ENCODE data around the gene COG4. TPM values are rescaled to one million over a fixed set of nuclear protein-coding genes. Genes with fewer than 3 reads are reported as not detected.

COG4 gene
- total RNA-seq, 2 donors from 2014 or later: 44.2 to 46.7 TPM

DNA sequence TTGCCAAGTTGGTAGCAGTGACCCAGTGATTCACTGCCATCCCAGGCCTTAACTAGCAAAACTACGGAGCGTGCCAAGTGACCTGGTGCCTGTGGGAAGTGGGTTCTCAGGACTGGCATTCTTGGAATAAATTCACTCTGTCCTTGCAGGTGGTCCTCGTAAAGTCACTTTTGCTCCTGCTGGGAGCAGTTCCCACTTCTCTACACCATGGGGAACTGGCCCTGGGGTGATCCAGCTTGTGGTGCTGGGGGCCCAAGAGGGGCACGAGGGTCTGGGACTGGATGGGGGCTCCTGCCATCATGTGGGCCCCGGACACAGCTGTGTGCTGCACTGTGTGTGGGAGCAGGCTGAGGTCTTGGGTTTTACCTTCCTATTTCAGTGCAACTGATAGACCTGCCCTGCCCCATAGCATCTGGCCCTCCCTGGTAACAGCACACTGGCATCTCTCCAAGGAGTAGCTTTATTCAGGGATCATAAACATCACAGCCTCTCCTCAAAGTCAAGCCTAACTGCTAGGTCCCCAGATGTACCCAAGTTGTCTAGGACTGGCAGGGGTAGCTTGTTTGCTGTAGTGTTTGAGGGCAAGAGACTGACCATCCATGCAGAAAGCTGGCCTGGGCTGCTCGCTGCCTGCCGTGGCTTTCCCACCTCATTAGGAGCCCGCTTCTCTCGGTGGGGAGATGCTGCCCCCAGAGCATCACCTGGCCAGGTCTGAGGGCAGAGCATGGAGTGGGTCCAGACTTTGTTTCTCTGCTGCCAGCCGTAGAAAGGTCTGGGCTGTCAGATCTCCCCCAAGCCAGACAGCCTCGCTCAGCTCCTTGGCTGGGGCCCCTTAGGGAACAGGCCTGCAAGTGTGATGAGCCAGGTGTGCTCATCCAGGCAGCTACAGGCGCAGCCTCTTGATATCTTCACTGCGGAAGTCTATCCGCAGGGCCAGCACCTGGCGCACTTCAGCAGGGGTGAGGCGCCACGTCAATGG, 42.9 kb downstream of the COG4 start:
- DNase-seq (ENCODE audit: low spot score) (no peak), ATAC-seq (ENCODE audit: insufficient number of reproducible peaks, low FRiP score, low read depth) (no peak)
- Histone ChIP-seq H3K9me3 (no peaks in the 10 kb centered on the region), H3K4me3 (no peak overlapping the region), H3K27ac (no peak overlapping the region), H3K36me3 (peaks cover 30% of the 10 kb centered on the region), H3K4me1 (ENCODE audit: control insufficient read depth in 1 of 2, low read depth in 2 of 2) (peaks cover 0 to 18% of the 10 kb centered on the region in 2 donors), H3K27me3 (replicated peaks; ENCODE audit: insufficient read depth) (no peaks in the 10 kb centered on the region)
- no peak for TF ChIP-seq CTCF (IDR thresholded peaks at IDR 0.05)

DNA sequence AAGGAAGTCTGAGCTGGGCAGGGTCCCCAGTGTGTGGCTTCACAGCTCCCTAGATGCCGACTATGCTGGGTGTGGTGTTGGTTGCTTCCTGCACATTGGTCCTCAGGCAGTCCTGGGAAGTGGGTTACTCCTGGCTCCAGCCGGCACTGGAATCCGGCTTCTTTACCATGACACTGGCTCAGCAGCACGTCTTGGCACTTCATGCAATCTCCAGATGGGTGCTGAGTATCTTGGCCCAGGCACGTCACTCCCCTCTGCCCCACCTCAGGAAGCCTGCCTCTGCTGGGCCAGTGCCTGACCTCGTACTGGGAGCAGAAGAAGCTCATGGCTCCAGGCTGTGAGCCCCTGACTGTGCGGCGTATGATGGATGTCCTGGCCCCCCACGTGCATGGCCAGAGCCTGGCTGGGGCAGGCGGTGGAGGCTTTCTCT, 44.4 kb downstream of the COG4 start:
- no peak for TF ChIP-seq CTCF (IDR thresholded peaks at IDR 0.05)
- H3K4me3 ChIP-seq: no peak overlapping the region
- H3K27ac ChIP-seq: no peak overlapping the region
- no peaks in the 10 kb centered on the region for H3K27me3 ChIP-seq (replicated peaks; ENCODE audit: insufficient read depth)
- H3K36me3 ChIP-seq: peaks cover 29% of the 10 kb centered on the region
- DNase-seq (ENCODE audit: low spot score) (no peak), ATAC-seq (ENCODE audit: insufficient number of reproducible peaks, low FRiP score, low read depth) (no peak)
- peaks cover 0 to 18% of the 10 kb centered on the region in 2 donors for H3K4me1 ChIP-seq (ENCODE audit: control insufficient read depth in 1 of 2, low read depth in 2 of 2)
- no peaks in the 10 kb centered on the region for H3K9me3 ChIP-seq

DNA sequence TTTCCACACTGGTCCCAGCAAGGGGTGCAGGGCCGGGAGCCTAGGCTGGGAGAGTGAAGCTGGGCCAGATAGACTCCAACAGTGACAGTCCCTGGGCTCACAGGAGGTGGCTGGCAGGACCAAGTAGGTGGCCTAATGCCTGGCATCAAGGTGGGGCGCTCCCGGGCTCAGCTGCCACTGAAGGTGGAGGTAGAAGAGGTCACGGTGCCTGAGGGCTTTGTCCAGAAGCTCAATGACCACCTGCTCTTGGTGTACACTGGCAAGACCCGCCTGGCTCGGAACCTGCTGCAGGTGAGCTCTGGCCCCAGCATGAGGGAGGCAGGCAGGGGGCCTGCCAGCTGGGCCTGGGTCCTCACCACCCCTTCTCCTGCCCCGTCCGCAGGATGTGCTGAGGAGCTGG, 45.2 kb downstream of the COG4 start:
- ATAC-seq (ENCODE audit: insufficient number of reproducible peaks, low FRiP score, low read depth) (no peak), DNase-seq (ENCODE audit: low spot score) (no peak)
- H3K4me3 ChIP-seq: no peak overlapping the region
- H3K9me3 ChIP-seq: no peaks in the 10 kb centered on the region
- H3K36me3 ChIP-seq: peaks cover 36% of the 10 kb centered on the region
- no peak overlapping the region for H3K27ac ChIP-seq
- no peaks in the 10 kb centered on the region for H3K27me3 ChIP-seq (replicated peaks; ENCODE audit: insufficient read depth)
- TF ChIP-seq CTCF (IDR thresholded peaks at IDR 0.05): no peak
- peaks cover 0 to 18% of the 10 kb centered on the region in 2 donors for H3K4me1 ChIP-seq (ENCODE audit: control insufficient read depth in 1 of 2, low read depth in 2 of 2)

DNA sequence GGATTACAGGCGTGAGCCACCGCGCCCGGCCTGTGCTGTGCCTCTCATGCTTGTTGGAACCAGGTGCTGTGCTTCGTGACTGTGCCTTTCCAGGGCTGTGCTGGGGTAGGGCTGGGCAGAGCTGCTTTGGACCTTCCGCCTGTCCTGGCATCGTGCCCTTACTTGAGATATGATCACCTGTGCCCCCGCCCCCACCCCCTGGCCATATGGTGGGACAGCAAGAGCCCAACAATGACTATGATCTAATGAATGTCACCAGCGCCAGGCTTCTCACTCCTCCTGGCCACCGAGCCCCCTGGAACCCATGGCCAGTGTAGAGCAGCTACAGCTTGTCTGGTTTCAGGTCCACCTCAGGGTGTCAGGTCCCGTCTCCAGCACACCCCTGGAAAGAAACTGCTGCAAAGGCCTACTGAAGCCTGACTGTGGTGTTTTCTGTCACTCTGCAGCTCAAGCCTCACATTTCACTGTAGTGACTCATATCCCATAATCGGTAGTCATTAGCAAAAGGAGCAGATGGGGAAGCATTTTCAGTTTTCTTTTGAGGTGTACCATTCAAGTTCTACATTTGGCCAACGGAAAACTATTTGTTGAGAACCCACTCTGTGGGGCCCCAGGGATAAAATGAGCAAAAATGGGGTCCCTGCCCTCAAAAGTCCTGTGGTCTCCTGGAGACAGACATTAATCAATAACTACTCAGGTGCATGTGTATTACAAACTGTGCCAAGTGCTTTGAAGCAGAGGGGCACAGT, 46.9 kb downstream of the COG4 start:
- Histone ChIP-seq H3K27me3 (replicated peaks; ENCODE audit: insufficient read depth) (no peaks in the 10 kb centered on the region), H3K27ac (peak overlapping the region in 1 of 2 donors; percentile 56), H3K4me3 (no peak overlapping the region), H3K4me1 (ENCODE audit: control insufficient read depth in 1 of 2, low read depth in 2 of 2) (peaks cover 0 to 13% of the 10 kb centered on the region in 2 donors), H3K9me3 (no peaks in the 10 kb centered on the region), H3K36me3 (peaks cover 48% of the 10 kb centered on the region)
- ATAC-seq (ENCODE audit: insufficient number of reproducible peaks, low FRiP score, low read depth) (no peak), DNase-seq (ENCODE audit: low spot score) (no peak)
- no peak for TF ChIP-seq CTCF (IDR thresholded peaks at IDR 0.05)
